B cell (primary cell): ENCODE results near the gene SLC22A17. TPM values are rescaled to one million over a fixed set of nuclear protein-coding genes. Genes with fewer than 3 reads are reported as not detected.

Experiments used
- ATAC-seq: fragments of 200-7000 bp; cut with Tn5 transposase; one replicate; pipeline ENCODE4 v1.10.0; 2021; ENCODE audit warnings: low read depth, mild to moderate bottlenecking, moderate number of reproducible peaks, moderate library complexity
- CTCF ChIA-PET: fragments of 350-600 bp; sonication (Branson Sonifier 250); formaldehyde crosslinking; loops from one replicate; lab custom pipeline; 2021; ENCODE audit warnings: antibody characterized with exemption, inconsistent platforms; lab: Charles Lee
- POLR2A ChIA-PET: fragments of 350-600 bp; sonication (Branson Sonifier 250); formaldehyde crosslinking; loops from one replicate; lab custom pipeline; 2021; ENCODE audit warnings: antibody characterized with exemption; lab: Charles Lee
- DNase-seq: peaks from one replicate; pipeline ENCODE4 v3.0.0; 2013
- H2AFZ ChIP-seq: 2 replicates; pipeline ENCODE4 v1.6.1; 2012; ENCODE audit warnings: mild to moderate bottlenecking, low read depth, low read length; ENCODE audit not compliant: insufficient read depth, poor library complexity, severe bottlenecking
- H3K27ac ChIP-seq, 2 donors: 1 replicate in 1 of 2; 2 replicates in 1 of 2; pipeline ENCODE4 v1.5.1; 2012 to 2013; ENCODE audit warnings: low read length in 2 of 2, mild to moderate bottlenecking in 2 of 2, moderate library complexity in 1 of 2
- H3K27me3 ChIP-seq, 4 experiments: fragments of 200-600 bp in 1 of 4; sonication (generic) in 1 of 4; replicated peaks in 1 of 4; 1 replicate in 2 of 4; 2 replicates in 2 of 4; pipeline versions ENCODE4 v1.6.1 to v1.7.0; 2013 to 2016; ENCODE audit warnings: low read length in 3 of 4, mild to moderate bottlenecking in 2 of 4, mixed read lengths in 1 of 4, moderate library complexity in 1 of 4; ENCODE audit not compliant: insufficient read depth in 4 of 4, control insufficient read depth in 3 of 4; ENCODE audit errors: control extremely low read depth in 1 of 4
- H3K36me3 ChIP-seq, 2 experiments: replicated peaks in 1 of 2; 1 replicate in 1 of 2; 2 replicates in 1 of 2; pipeline versions ENCODE4 v1.6.1 to v1.7.1; 2013; ENCODE audit warnings: low read length in 1 of 2; ENCODE audit not compliant: insufficient read depth in 2 of 2, control insufficient read depth in 1 of 2; ENCODE audit errors: control extremely low read depth in 1 of 2, extremely low read depth in 1 of 2
- H3K4me1 ChIP-seq, 2 donors: fragments of 200-600 bp in 1 of 2; sonication (generic) in 1 of 2; 1 replicate in 1 of 2; 2 replicates in 1 of 2; pipeline versions ENCODE4 v1.5.1 to v1.6.1; 2013 to 2017; ENCODE audit warnings: low read length in 2 of 2; ENCODE audit not compliant: control insufficient read depth in 2 of 2, insufficient read depth in 2 of 2
- H3K4me2 ChIP-seq: replicated peaks from 2 replicates; pipeline ENCODE3; 2012; ENCODE audit warnings: mild to moderate bottlenecking, low read depth, low read length; ENCODE audit not compliant: poor library complexity, severe bottlenecking
- H3K4me3 ChIP-seq, 5 experiments: fragments of 200-600 bp in 1 of 5; sonication (generic) in 1 of 5; 1 replicate in 3 of 5; 2 replicates in 2 of 5; pipeline versions ENCODE4 v1.5.1 to v1.7.0; 2011 to 2016; ENCODE audit warnings: low read length in 4 of 5, mild to moderate bottlenecking in 4 of 5, low read depth in 2 of 5, control low read depth in 1 of 5, moderate library complexity in 1 of 5; ENCODE audit not compliant: insufficient read depth in 1 of 5; ENCODE audit errors: control extremely low read depth in 1 of 5, extremely low read depth in 1 of 5
- H3K79me2 ChIP-seq: fragments of 200-600 bp; sonication (generic); one replicate; pipeline ENCODE4 v1.6.0; 2016; ENCODE audit warnings: low read length; ENCODE audit not compliant: control insufficient read depth, insufficient read depth
- H3K9ac ChIP-seq: fragments of 200-600 bp; sonication (generic); 2 replicates; pipeline ENCODE4 v1.6.1; 2017; ENCODE audit warnings: mild to moderate bottlenecking, low read length, moderate library complexity
- H3K9me3 ChIP-seq, 3 donors: one replicate each; pipeline versions ENCODE4 v1.6.1 to v1.7.1; 2013; ENCODE audit warnings: low read length in 2 of 3; ENCODE audit not compliant: control insufficient read depth in 2 of 3, insufficient read depth in 1 of 3; ENCODE audit errors: control extremely low read depth in 1 of 3
- H4K20me1 ChIP-seq: 2 replicates; pipeline ENCODE4 v1.6.0; 2012; ENCODE audit warnings: mild to moderate bottlenecking, low read length; ENCODE audit not compliant: insufficient read depth, control insufficient read depth, poor library complexity, severe bottlenecking
- H3K27ac Mint-ChIP-seq: one replicate; pipeline ENCODE4 v1.8.0; 2021; ENCODE audit warnings: mixed read lengths
- H3K27me3 Mint-ChIP-seq: one replicate; pipeline ENCODE4 v1.8.0; 2021; ENCODE audit warnings: mixed read lengths
- H3K4me1 Mint-ChIP-seq: one replicate; pipeline ENCODE4 v1.8.0; 2021; ENCODE audit warnings: mixed read lengths
- H3K4me3 Mint-ChIP-seq: one replicate; pipeline ENCODE4 v1.8.0; 2021; ENCODE audit warnings: mixed read lengths
- H3K9me3 Mint-ChIP-seq: one replicate; pipeline ENCODE4 v1.8.0; 2022; ENCODE audit warnings: mixed read lengths; ENCODE audit not compliant: insufficient read depth
- CTCF ChIP-seq: fragments of 200-600 bp; IDR thresholded peaks from one replicate; pipeline ENCODE4 v1.8.0; 2022; ENCODE audit warnings: antibody characterized with exemption, mild to moderate bottlenecking
- EZH2 ChIP-seq: IDR thresholded peaks from 2 replicates; pipeline ENCODE4 v1.6.1; 2012; ENCODE audit warnings: borderline replicate concordance, low read depth, mild to moderate bottlenecking, moderate library complexity, low read length; ENCODE audit not compliant: insufficient read depth, poor library complexity, severe bottlenecking
- WGBS: methylation state at CpG from one replicate; pipeline ENCODE4 v1.1.5; 2013; ENCODE audit warnings: missing lambda C conversion rate; ENCODE audit not compliant: insufficient coverage; 5-methylcytosine and 5-hydroxymethylcytosine counted together
- intact Hi-C: fragments of 100-400 bp; cut with micrococcal nuclease; formaldehyde crosslinking; loops from one replicate; pipeline ENCODE4 v1.10.0; 2022
- polyA plus RNA-seq: library from polyadenylated mRNA; depleted of rRNA; stranded (reverse); fragments of >200 nt; gene quantifications from 2 replicates; pipeline ENCODE4 v1.2.3, GENCODE V29; 2012
- total RNA-seq, 2 donors: library from RNA; stranded (reverse); fragments of 120-200 nt in 1 of 2; gene quantifications; 1 replicate in 1 of 2; 2 replicates in 1 of 2; pipeline versions ENCODE4 v1.2.3 to v1.2.4, GENCODE V29; 2013 to 2022

Gene SLC22A17
- total and polyA plus RNA-seq, 2 donors (not counting 1 experiment from before 2014, with no cell fraction given) = 0.89 to 0.92 TPM

- TF ChIP-seq EZH2 (no peak), CTCF (no peak)
- H3K36me3 ChIP-seq = no peaks in the 10 kb centered on the region
- CTCF ChIA-PET = interaction anchor here (0.5 to 1.2 kb wide), 3 partner anchors 18 to 241 kb away, joined by 3 to 4 read pairs (median 3); no protein-coding TSS in a partner anchor
- no peak overlapping the region for H3K4me2 ChIP-seq
- peaks cover 0 to 3% (median 0%) of the 10 kb centered on the region in 3 donors for H3K9me3 ChIP-seq
- H3K4me3 Mint-ChIP-seq = no peak overlapping the region
- no peak overlapping the region for H3K9ac ChIP-seq
- no peak for DNase-seq
- H3K4me1 Mint-ChIP-seq = no peaks in the 10 kb centered on the region
- no peak overlapping the region for H3K27ac ChIP-seq
- ATAC-seq = no peak
- no peak overlapping the region for H3K4me3 ChIP-seq
- POLR2A ChIA-PET = no interaction called here
- H4K20me1 ChIP-seq = no peaks in the 10 kb centered on the region
- no peak overlapping the region for H3K27ac Mint-ChIP-seq
- H3K9me3 Mint-ChIP-seq = no peaks in the 10 kb centered on the region
- H3K79me2 ChIP-seq = no peaks in the 10 kb centered on the region
- H3K4me1 ChIP-seq = no peaks in the 10 kb centered on the region
- peaks cover 27% of the 10 kb centered on the region for H3K27me3 Mint-ChIP-seq
- WGBS = 80% methylated on average over 2 of the region's 6 CpGs
- intact Hi-C loops = no loop called here
- H2AFZ ChIP-seq = no peak overlapping the region
- H3K27me3 ChIP-seq = peaks cover 0 to 26% (median 3%) of the 10 kb centered on the region in 4 experiments
Measured at GRCh38 chr14:23361763-23362162, 9.1 kb upstream of the SLC22A17 start.

- POLR2A ChIA-PET = no interaction called here
- H3K4me1 ChIP-seq = no peaks in the 10 kb centered on the region
- peaks cover 0 to 3% (median 0%) of the 10 kb centered on the region in 3 donors for H3K9me3 ChIP-seq
- H3K4me1 Mint-ChIP-seq = no peaks in the 10 kb centered on the region
- TF ChIP-seq EZH2 (no peak), CTCF (no peak)
- H4K20me1 ChIP-seq = no peaks in the 10 kb centered on the region
- CTCF ChIA-PET = interaction anchor here (0.5 to 1.2 kb wide), 2 partner anchors 18 to 240 kb away, joined by 3 to 4 read pairs; no protein-coding TSS in a partner anchor
- peaks cover 0 to 22% (median 3%) of the 10 kb centered on the region in 4 experiments for H3K27me3 ChIP-seq
- no peak for ATAC-seq
- DNase-seq = no peak
- no peak overlapping the region for H3K4me3 Mint-ChIP-seq
- H3K79me2 ChIP-seq = no peaks in the 10 kb centered on the region
- no peak overlapping the region for H3K4me2 ChIP-seq
- intact Hi-C loops = no loop called here
- H3K27ac Mint-ChIP-seq = no peak overlapping the region
- H3K27me3 Mint-ChIP-seq = peaks cover 27% of the 10 kb centered on the region
- no peak overlapping the region for H3K9ac ChIP-seq
- no peaks in the 10 kb centered on the region for H3K9me3 Mint-ChIP-seq
- H3K36me3 ChIP-seq = no peaks in the 10 kb centered on the region
- no peak overlapping the region for H3K4me3 ChIP-seq
- no peak overlapping the region for H2AFZ ChIP-seq
- H3K27ac ChIP-seq = no peak overlapping the region
Measured at GRCh38 chr14:23361320-23361719, 8.6 kb upstream of the SLC22A17 start.
